Activated naive CD4-positive, alpha-beta T cell treated with anti-CD3 and anti-CD28 coated beads, Interleukin-2, amount 50 U/mL, for 16 hours (primary cell): Measurements from ENCODE around the gene SHANK1.

Experiments used
- DNase-seq: peaks from one replicate; pipeline ENCODE4 v3.0.0-alpha.2; 2020

SHANK1 gene

DNA sequence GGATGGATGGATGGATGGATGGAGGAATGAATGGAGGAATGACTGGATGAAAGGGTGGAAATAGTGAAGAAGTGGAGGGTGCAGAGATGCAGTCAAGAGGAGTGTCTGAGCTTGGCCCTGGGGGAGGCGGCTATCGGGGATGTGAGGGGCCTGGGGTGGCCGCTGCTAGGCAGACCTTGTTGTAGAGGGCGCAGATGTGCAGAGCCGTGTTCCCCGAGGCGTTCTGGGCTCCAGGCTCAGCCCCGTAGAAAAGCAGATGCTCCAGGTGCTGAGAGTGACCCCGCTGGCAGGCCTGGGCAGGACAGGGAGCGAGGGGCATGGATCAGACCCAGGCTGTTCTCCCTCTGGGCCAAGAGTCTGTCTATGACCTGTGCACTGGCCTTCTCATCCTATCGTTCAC is 8.4 kb downstream of the SHANK1 start:
- no peak for DNase-seq

DNA sequence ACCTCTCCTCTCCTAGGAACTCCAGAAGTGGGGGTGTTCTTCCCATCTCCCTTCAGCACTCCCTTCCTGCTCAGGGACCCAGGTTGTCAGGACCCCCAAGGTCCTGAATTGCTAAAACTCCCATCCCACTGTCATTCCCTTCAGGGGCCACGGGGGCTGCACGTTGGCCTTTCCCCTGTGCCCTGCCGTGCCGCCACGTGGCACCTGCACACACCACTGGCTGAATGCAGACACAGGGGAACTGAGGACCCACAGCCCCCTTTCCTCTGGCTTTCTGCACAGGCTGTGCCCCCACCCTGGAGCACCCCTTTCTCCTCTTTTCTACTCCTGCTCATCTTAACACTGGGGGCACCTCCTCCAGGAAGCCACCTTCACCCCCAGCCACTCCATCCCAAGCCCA is 9.0 kb downstream of the SHANK1 start:
- DNase-seq: no peak

DNA sequence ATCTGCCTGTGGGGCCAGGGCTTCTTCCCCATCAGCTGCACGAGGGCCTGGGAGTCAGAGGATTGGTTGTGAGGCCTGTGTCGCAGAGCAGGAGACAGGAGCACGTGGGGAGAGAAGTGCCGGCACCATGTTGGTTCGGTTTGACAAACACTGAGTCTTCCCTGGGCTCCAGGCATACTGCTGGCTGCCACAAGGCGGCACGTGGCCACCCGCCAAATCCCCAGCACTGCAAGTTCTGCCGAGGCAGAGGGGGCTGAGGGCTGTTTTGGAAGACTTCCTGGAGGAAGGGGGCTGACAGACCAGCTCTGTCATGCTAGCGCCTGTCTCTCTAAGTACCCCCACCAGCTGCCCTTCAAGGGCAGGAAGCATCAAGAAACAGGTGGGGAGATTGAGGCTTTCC is 9.5 kb downstream of the SHANK1 start:
- no peak for DNase-seq

DNA sequence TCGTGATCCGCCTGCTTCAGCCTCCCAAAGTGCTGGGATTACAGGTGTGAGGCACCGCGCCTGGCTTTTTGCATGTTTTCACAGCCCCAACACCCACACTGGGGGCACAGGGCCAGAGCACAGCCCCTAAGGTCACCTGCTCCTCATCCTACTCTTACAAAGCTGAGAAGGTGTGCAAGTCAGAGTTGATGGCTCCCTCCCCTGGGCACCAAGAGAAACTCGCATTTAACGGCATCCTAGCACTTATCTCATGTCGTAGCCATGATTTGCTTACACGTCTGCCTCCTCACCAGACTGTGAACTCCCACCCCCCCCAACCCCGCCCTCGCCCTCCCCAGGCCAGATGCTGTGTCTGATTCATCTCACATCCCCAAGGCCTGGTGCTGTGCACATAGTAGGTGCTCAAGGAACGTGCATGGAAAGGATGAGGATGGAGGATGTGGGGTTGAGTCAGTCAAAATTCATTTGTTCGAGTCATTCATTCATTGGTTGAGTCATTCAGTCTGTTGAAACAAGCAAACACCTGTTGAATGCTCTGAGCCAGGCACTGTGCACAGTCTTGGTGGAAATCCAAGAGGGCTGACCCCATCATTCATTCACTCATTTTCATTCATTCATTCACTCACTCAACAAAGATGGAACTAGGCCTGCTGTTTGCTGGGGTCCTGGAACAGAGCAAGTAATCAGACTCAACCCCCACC is 11.3 kb downstream of the SHANK1 start:
- DNase-seq: no peak

DNA sequence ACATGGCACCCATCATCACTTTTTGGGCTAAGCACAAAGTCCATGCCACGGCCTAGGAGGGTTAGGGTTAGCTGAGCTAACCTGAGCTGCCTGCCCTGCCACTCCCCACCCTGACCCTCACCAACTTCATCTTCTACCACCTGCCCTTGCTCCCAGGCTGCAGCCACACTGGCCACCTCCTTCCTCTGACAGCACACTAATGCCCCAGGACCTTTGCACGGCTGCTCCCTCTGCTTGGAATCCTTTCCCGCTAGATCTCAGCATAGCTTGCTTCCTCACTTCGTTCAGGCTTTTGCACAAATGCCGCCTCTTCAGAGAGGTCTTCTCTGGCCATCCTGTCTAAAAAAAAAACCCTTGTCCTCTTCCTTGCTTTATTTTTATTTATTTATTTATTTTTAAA is 13.2 kb downstream of the SHANK1 start:
- DNase-seq: no peak

DNA sequence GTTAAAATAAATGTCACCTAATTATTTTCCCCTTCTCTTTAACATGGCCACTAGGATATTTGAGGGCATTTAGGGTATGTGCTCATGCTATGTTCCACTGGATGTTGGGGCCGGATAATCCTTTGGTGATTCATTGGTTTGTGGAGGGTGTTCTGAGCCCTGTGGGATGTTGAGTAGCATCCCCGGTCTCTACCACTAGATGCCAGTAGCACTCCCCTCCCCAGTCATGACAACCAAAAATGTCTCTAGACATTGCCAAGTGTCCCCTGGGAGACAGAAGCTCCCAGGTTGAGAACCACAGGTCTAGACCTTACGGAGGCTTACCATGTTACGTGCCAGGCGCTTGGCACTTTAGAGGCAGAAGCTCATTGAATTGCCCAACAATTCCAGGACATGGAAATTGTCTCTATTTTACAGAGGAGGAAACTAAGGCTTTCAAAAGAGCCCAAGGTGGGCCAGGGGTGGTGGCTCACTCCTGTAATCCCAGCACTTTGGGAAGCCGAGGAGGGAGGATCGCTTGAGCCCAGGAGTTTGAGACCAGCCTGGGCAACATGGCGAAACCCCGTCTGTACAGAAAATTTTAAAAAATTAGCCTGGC is 14.1 kb downstream of the SHANK1 start:
- peak; percentile 31 for DNase-seq

DNA sequence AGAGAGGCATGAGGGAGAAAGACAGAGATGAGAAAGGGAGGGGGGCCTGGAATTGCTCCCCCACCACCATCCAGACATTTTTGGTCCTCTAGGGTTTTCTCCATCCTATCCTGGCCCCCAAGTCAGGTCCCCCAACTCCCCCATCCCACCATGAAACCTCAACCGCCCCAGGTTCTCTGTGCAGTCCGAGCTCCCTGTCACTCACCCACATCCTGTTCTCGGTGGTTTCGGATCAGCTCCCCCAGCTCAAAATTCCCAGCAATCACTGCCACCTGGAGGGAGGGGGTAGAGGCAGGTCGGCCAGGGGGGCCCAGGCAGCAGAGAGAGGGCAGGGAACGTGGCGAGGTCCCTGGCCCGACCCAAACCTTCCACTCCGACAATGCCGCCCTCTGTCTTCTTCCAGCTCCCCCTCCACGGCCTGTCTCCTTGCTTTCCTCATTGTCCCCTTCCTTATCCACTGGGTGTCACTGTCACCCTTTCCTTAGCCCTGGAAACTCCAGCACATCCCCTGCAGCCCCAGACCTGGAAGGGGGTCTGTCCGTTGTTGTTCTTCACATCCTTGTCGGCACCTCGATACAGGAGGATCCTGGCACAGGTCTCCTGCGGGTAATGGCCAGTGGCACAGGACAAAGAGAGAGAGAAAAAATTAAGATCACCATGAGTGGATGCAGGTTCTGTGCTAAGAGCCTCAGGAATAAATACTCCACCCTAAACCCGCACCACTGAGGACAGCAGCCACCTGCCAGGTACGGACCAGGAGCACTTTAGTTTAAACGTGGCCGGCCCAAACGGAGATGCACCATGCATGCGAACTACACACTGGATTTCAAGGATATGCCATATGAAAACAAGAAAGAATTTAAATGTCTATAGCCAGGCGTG is 15.4 kb downstream of the SHANK1 start:
- no peak for DNase-seq

DNA sequence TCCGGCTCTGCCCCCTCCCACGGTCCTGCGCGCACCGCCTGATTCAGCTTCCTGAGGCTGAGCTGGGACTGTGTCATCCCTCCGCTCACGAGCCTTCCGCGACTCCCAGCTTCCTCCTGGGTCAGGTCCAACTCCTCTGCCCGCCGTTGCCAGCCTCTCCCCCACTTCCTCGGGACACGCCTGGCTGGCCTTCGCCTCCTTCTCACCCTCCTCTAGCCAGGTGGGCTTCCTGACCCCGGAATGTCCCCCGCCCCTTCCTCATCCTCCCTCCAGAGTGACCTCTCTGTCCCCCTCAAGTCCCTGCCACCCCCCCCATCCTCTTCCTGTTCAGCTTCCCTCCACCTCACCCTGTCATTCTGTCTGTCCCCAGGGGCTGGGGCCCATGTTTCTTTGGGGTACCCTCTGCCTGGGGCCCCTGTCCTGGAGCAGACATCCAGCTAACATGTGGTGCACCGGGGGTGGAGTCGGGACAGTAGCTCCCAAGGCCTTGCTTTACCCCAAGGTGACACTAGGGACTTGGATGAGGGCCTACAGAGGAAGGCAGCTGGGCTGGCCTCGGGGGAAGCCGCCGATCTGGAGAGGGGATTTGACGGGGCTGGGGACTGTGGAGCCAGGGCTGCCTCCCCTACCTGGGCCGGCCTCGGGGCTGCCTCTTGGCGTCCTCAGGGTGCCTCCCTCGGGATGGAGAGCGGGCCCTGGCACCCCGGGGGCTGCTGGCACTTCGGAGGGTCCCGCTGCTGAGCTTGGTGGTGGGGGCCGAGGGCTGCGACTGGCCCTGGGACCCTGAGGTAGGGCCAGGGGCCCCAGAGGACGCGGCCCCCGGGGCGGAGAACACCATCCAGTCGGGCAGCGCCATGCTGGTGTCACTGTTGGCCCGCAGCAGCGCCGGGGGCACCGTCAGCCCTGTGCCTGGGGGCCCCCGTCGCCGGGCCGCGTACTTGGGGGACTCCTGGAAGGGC is 16.5 kb downstream of the SHANK1 start:
- DNase-seq: no peak

DNA sequence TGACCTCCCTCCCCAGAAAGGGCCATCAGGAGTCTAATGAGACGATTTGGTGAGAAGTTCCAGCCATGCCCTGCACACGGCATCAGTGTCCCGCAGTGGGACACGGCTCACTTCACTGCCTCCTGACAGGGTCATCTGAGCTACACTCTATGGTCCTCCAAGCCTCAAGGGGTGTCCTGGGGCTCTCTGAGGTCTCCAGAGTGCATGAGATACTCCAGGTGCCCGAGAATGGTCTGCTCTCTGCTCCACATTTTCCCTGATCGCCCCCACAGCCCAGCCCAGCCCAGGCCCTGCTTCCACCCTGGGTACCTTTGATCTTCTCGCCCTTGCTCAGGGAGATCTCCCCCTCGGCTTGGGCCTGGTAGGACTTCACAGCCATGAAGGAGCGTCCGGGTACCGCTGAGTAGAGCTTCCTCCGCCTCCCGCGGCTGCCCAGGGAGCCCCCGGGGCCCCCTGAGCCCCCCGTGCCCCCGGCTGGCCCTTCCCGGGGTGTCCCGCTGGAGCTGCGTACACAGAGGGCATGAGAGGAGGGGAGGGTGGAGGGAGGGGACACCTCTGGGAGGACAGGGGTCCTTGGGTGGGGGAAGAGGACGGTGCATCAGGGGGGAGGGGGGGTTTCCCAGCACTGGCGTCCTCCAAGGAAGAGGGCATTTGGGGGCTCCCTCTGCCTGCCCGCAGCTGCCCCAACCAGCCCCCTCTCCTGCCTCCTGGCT is 17.3 kb downstream of the SHANK1 start:
- DNase-seq: no peak

DNA sequence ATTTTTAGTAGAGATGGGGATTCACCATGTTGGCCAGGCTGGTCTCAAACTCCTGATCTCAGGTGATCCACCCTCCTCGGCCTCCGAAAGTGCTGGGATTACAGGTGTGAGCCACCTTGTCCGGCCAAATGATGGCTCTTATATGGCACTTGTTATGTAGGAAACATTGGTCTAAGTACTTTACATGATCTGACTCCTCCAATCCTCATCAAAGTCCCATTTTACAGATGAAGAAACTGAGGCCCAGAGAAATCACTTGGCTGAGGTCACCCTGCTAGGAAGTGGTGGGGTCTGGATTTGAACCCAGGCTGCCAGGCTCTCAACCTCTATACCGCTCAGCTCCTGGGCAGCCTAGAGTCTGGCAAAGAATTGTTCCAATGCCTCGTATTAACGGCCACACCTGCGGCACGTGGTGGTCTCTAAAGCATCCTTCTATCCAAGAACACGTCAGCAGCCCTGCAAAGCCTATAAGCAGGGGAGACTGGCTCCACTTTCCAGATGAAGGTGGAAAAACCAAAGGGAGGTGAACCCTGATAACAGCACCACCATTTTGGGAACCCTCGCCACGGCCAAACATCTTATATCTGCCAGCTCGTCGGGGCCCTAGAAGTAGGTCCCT is 18.1 kb downstream of the SHANK1 start:
- no peak for DNase-seq

DNA sequence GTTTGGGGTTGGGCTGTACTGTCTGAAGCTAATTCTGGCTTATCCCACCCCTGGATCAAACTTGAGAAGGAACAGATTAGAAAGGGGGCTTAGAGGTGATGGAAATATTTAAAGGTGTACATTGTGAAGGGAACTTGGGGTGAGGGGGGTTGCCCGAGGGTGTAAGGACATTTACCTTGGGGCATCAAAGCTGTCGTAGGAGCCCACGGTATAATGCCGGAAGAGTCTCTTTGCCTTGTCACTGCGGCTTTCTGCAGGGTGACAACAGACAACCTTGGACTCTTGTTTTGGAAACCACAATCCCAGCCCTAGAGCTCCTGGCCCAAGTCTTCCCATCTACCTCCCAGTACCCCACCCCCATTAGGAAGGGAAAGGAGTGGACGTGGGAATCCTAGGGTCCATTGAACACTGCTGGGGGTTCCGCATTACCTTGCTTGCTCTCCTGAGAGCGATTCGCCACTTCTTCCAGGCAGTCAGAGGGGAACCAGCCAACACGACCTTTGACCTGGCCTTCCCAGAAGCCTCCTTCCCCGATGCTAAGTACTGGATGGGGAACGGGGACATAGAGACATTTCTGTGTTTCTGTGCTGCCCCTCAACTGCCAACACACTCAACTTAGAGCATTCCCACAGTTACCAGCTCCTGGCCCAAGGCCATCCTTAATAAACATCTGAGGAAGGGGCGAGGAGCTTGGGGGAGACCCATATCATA is 22.0 kb downstream of the SHANK1 start:
- no peak for DNase-seq

DNA sequence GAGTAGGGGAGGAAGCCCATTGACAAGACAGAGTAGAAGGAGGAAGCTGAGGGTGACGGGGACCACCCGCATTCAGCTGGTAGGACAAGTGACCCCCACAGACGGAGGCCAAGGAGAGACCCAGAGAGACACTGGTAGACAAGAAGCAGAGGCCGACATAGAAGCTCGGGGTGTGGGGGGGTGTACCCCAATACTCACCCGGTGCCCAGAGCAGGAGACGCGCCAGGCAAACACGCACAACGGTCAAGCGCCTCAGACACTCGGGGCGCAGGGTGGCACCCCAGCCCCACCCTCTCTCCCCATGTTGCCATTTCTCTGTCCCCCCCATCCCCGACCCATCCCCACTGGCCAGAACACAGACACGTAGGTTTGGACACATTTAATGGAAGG is 23.5 kb downstream of the SHANK1 start:
- DNase-seq: no peak

DNA sequence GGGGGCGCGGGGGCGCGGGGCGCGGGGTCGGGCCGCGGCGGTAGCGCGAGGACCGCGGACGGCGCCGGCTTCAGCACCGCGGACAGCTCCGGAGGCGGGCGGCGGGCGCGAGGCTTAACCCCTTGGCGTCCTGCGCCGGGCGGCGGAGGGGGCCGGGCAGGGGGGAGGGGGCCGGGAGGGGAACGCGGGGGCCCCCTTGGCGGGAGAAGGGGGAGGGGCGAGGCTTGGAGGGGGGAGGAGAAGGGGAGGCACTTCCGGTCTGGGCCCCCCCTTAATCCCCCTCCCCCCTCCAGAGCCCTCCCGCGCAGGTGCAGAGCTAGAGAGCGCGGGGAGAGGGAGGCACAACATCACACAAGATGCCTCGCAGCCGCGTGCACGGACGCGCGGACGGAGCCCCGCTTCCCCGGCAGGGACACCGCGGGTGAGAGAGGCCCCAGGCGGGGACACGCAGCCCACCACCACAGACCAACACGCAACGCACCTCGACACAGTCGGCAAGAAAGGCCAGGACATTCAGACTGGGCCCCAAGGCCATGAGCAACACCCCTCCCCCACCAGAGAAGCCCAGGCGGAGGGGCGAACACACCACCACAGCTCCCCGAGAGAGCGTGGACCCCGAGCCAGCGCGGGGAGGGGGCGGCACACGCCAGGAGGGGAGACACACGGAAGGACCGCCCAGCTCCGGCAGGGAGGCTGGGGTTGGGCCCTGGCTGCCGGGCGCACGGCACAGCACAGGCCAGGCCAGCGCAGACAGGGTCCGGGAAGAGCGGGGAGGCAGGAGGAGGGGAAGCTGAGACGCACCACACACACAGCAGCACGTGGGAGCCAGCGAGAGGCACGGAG is 24.1 kb downstream of the SHANK1 start:
- no peak for DNase-seq

DNA sequence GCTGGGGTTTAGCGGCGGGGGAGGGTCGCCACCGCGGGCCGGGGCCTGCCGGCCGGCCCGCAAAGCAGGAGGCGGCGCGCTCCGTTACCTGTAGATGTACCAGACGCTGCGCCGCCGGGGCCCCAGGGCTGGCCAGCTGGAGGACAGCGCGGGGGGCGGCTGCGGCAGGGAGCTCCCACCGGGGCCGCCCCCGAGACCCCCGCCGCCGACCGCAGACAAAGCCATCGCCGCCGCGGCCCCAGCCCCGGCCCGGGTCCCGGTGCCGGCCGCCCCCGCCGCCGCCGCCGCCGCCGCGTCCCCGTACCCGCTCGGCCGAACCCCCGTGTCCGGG is 24.8 kb downstream of the SHANK1 start:
- DNase-seq: no peak

DNA sequence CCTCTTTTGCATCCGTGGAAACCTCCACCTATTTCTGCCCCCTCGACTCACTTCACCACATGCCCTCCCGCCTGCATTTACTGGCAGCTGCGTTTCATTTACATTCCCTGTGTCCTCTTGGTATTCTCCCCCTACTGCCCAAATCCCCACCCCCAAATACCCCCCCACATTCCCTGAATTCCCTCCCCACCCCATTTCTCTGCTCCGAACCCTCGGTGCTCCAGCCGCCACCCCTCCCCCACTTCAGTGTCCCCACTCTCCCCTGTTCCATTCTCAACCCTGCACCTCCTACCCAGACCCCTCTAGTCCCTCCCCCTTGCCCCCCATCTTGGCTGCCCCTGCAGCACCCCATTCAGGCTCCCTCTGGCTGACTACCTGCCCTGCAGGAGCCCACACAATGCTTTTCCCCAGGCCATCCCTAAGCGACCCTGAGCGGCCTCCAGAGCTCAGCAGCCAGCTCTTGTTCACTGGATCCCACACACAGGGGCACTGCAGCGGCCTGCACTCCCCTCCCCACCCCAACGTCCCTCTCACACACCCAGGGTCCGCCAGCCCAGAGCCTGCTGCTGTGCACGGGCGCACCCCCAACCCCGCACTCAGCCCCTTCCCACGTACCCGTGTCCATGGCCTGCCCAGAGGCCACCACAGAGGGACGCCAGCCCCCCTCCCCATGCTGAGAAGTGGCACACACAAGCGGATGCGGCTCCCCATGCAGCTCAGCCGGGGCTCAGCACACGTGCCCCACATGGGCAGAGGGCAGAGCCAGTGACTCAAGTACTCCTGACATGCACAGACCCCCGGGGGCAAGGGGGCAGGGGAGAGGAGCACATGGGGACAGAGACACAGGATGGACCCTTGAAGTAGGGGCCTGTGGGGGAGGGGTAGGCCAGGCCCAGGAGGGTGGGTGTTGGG is 26.3 kb downstream of the SHANK1 start:
- no peak for DNase-seq

DNA sequence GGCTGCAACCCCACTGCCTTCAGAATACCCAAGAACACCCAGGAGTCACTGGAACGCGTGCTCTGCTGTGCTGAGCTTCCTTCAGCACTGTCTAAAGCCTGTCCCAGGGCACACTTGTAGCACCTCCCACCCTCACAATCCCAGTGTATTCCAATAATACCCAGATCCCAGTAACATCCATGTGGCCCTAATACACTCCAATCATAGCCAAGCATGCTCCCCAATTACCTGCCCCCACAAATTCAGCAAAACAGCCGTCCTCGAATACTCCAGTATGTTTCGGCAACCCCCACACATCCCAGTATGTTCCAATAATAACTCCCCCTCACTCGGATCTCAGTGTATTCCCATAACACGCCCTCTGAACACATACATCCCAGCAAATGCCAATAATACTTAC is 29.2 kb downstream of the SHANK1 start:
- DNase-seq: no peak

DNA sequence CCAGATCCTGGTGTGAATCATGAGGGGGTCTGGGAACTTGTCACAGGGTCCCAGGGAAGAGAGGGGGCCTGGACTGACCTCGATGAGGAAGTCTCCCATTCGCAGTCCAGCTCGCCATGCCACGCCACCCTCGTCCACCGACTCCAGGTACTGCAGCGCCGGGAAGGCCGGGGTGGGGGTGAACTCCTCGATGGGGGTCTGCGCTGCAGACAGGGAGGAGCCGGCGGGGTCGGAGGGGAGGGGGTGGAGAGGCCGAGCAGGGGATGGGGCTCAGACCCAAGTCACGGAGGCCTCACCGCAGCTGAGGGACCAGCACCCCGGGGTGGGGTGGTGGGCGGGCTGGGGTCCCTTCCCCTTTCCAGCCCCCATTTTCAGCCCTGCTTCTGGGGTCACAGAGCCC is 30.8 kb downstream of the SHANK1 start:
- no peak for DNase-seq

DNA sequence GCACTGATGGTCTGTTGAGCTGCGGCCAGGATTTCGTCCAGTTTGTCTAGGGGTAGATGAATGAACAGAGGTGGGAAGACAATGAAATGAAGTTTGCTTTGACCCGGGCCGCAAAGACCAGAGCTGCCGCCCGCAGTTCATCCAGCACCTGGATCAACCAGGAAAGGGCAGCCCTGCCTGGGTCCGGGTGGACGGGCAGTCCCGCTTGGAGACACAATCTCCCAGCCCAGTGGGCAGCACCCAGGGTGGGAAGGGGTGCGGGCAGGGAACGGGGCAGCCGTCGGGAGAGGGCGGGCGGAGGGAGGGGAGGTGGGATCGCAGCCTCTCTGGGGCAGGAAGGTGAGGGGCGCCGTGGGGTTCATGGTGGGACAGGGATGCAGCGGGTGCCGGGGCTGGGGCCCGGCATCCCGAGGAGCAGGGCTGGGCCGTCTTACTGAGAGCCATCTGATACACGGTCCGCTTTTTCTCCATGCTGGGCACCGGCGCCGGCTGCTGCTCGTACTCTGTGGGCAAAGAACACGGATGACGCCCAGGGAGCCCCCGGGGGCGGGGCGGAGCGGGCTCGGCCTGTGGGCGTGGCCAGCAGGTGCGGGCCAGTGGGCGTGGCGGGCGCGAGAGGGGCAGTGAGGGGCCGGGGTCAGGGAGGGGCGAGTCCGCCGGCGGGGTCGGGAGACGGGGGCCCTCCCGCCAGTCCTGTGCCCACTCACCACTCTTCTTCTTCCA is 33.1 kb downstream of the SHANK1 start:
- DNase-seq: no peak
